HEK293T (cell line): Measurements from ENCODE around the gene MROH8.

Experiments
- FOXA1 ChIP-seq: fragments of 450-650 bp; IDR thresholded peaks from 2 replicates; pipeline ENCODE4 v1.6.1; 2016; ENCODE audit warnings: mild to moderate bottlenecking
- FOXK2 ChIP-seq: fragments of 450-650 bp; IDR thresholded peaks from 2 replicates; pipeline ENCODE4 v1.6.1; 2016; ENCODE audit warnings: mild to moderate bottlenecking
- FOXM1 ChIP-seq: fragments of 450-650 bp; IDR thresholded peaks from 2 replicates; pipeline ENCODE4 v1.6.1; 2017; ENCODE audit warnings: mild to moderate bottlenecking, borderline replicate concordance
- L3MBTL2 ChIP-seq: fragments of 450-650 bp; conservative IDR thresholded peaks from 2 replicates; pipeline ENCODE4 v1.6.1; 2016; ENCODE audit warnings: mild to moderate bottlenecking
- SP1 ChIP-seq: fragments of 450-650 bp; IDR thresholded peaks from 2 replicates; pipeline ENCODE4 v1.6.1; 2017

GRCh38 chr20:37147250-37147649 is 32.1 kb downstream of the MROH8 start:
- TF ChIP-seq SP1 = no peak
- TF ChIP-seq L3MBTL2 = no peak
- no peak for TF ChIP-seq FOXK2
- TF ChIP-seq FOXM1 = no peak
- no peak for TF ChIP-seq FOXA1
